Natural killer cell (primary cell): ENCODE data around the gene STUM. TPM values are rescaled to one million over a fixed set of nuclear protein-coding genes. Genes with fewer than 3 reads are reported as not detected.

ENCODE experiments used
- ATAC-seq, 3 donors: fragments of 150-1000 bp in 2 of 3; fragments of 200-7000 bp in 1 of 3; cut with Tn5 transposase; 1 replicate in 1 of 3; 2 replicates in 2 of 3; pipeline ENCODE4 v1.10.0; 2021; ENCODE audit warnings: mild to moderate bottlenecking in 2 of 3, moderate library complexity in 2 of 3
- DNase-seq, 2 donors: peaks; one replicate each; pipeline versions ENCODE4 v3.0.0 to v3.0.0-alpha.2; 2013 to 2021; ENCODE audit warnings: mixed read lengths in 1 of 2
- H3K27ac ChIP-seq: one replicate; pipeline ENCODE4 v1.5.1; 2013; ENCODE audit warnings: mild to moderate bottlenecking, low read length
- H3K27me3 ChIP-seq: one replicate; pipeline ENCODE4 v1.6.1; 2013; ENCODE audit warnings: low read length; ENCODE audit not compliant: control insufficient read depth, insufficient read depth
- H3K36me3 ChIP-seq: one replicate; pipeline ENCODE4 v1.6.1; 2013; ENCODE audit warnings: low read length; ENCODE audit not compliant: control insufficient read depth, insufficient read depth
- H3K4me1 ChIP-seq: one replicate; pipeline ENCODE4 v1.6.1; 2013; ENCODE audit warnings: low read length; ENCODE audit not compliant: control insufficient read depth, insufficient read depth
- H3K4me3 ChIP-seq: one replicate; pipeline ENCODE4 v1.5.1; 2013; ENCODE audit warnings: low read length
- H3K9me3 ChIP-seq: one replicate; pipeline ENCODE4 v1.6.1; 2013; ENCODE audit warnings: low read length; ENCODE audit not compliant: control insufficient read depth, insufficient read depth
- H3K27ac Mint-ChIP-seq, 2 donors: one replicate each; pipeline ENCODE4 v1.8.0; 2022; ENCODE audit warnings: mild to moderate bottlenecking in 2 of 2, mixed read lengths in 2 of 2, moderate library complexity in 1 of 2
- H3K27me3 Mint-ChIP-seq, 2 donors: one replicate each; pipeline ENCODE4 v1.8.0; 2022; ENCODE audit warnings: low read depth in 2 of 2, mixed read lengths in 2 of 2
- H3K36me3 Mint-ChIP-seq: one replicate; pipeline ENCODE4 v1.8.0; 2022; ENCODE audit warnings: mixed read lengths
- H3K4me1 Mint-ChIP-seq, 2 donors: one replicate each; pipeline ENCODE4 v1.8.0; 2022; ENCODE audit warnings: mixed read lengths in 2 of 2
- H3K4me3 Mint-ChIP-seq: one replicate; pipeline ENCODE4 v1.8.0; 2022; ENCODE audit warnings: mild to moderate bottlenecking, moderate library complexity, mixed read lengths
- H3K9me3 Mint-ChIP-seq, 2 donors: one replicate each; pipeline ENCODE4 v1.8.0; 2022; ENCODE audit warnings: mixed read lengths in 2 of 2
- WGBS: methylation state at CpG from one replicate; pipeline ENCODE4 v1.1.7; 2013; ENCODE audit warnings: missing lambda C conversion rate; ENCODE audit not compliant: insufficient coverage; 5-methylcytosine and 5-hydroxymethylcytosine counted together
- intact Hi-C: fragments of 100-400 bp; cut with micrococcal nuclease; formaldehyde crosslinking; loops from one replicate; pipeline ENCODE4 v1.14.2; 2022
- total RNA-seq, 4 donors: library from RNA; stranded (reverse); fragments of 120-200 nt in 1 of 4; gene quantifications; one replicate each; pipeline versions ENCODE4 v1.2.3 to v1.2.4, GENCODE V29; 2013 to 2022
- TF ChIP-seq, protein P1 (sequence below): fragments of 200-600 bp; IDR thresholded peaks from one replicate; pipeline ENCODE4 v1.8.0; 2022; ENCODE audit warnings: antibody characterized with exemption

The STUM gene
- total RNA-seq, 3 donors from 2014 or later (not counting 1 experiment from before 2014, with no cell fraction given), result not detected

GRCh38 chr1:226599636-226600238 is 51.2 kb downstream of the STUM start:
- H3K9me3 ChIP-seq, result no peaks in the 10 kb centered on the region
- H3K27me3 ChIP-seq, result no peaks in the 10 kb centered on the region
- TF ChIP-seq, protein P1, sequence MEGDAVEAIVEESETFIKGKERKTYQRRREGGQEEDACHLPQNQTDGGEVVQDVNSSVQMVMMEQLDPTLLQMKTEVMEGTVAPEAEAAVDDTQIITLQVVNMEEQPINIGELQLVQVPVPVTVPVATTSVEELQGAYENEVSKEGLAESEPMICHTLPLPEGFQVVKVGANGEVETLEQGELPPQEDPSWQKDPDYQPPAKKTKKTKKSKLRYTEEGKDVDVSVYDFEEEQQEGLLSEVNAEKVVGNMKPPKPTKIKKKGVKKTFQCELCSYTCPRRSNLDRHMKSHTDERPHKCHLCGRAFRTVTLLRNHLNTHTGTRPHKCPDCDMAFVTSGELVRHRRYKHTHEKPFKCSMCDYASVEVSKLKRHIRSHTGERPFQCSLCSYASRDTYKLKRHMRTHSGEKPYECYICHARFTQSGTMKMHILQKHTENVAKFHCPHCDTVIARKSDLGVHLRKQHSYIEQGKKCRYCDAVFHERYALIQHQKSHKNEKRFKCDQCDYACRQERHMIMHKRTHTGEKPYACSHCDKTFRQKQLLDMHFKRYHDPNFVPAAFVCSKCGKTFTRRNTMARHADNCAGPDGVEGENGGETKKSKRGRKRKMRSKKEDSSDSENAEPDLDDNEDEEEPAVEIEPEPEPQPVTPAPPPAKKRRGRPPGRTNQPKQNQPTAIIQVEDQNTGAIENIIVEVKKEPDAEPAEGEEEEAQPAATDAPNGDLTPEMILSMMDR, result no peak
- intact Hi-C loops, result no loop called here
- peaks cover 0 to 7% of the 10 kb centered on the region in 2 donors for H3K27me3 Mint-ChIP-seq
- no peak overlapping the region for H3K27ac Mint-ChIP-seq
- H3K36me3 ChIP-seq, result no peaks in the 10 kb centered on the region
- peaks cover 0 to 4% of the 10 kb centered on the region in 2 donors for H3K4me1 Mint-ChIP-seq
- no peaks in the 10 kb centered on the region for H3K36me3 Mint-ChIP-seq
- H3K27ac ChIP-seq, result no peak overlapping the region
- no peaks in the 10 kb centered on the region for H3K4me1 ChIP-seq
- no peak overlapping the region for H3K4me3 Mint-ChIP-seq
- H3K9me3 Mint-ChIP-seq, result no peaks in the 10 kb centered on the region
- DNase-seq (no peak), ATAC-seq (no peak)
- no peak overlapping the region for H3K4me3 ChIP-seq

GRCh38 chr1:226600254-226600653 is 51.7 kb downstream of the STUM start:
- TF ChIP-seq, protein P1, result no peak
- no peak overlapping the region for H3K27ac Mint-ChIP-seq
- no peaks in the 10 kb centered on the region for H3K4me1 ChIP-seq
- H3K27me3 Mint-ChIP-seq, result peaks cover 0 to 7% of the 10 kb centered on the region in 2 donors
- no peak overlapping the region for H3K27ac ChIP-seq
- no peak overlapping the region for H3K4me3 Mint-ChIP-seq
- 78% methylated on average over 4 of the region's 4 CpGs for WGBS
- DNase-seq (no peak), ATAC-seq (no peak)
- intact Hi-C loops, result no loop called here
- no peaks in the 10 kb centered on the region for H3K27me3 ChIP-seq
- H3K4me1 Mint-ChIP-seq, result peaks cover 0 to 4% of the 10 kb centered on the region in 2 donors
- no peak overlapping the region for H3K4me3 ChIP-seq
- H3K36me3 ChIP-seq, result no peaks in the 10 kb centered on the region
- no peaks in the 10 kb centered on the region for H3K9me3 Mint-ChIP-seq
- no peaks in the 10 kb centered on the region for H3K36me3 Mint-ChIP-seq
- H3K9me3 ChIP-seq, result no peaks in the 10 kb centered on the region

DNA sequence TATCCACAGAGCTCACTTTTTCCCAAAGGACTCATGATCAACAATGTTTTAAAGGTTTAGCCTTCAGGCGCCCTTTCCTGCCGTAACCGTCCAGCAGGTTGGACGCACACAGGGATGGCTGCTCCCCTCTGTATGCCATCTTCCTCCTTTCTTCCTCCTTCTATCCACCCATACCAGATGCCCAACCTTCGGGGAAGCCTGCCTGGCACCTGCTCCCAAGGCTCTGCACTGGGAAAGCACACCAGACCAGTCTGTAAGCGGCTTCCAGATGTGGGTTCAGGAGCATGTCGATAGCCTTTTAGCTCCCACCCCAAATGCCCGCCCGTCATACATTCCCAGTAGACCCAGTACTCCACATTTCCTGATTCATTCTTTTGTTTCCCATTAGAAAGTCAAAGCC is 52.9 kb downstream of the STUM start:
- no peaks in the 10 kb centered on the region for H3K4me1 ChIP-seq
- no peak for ATAC-seq
- WGBS, result 95% methylated on average over 9 of the region's 9 CpGs
- no peak overlapping the region for H3K4me3 ChIP-seq
- H3K27me3 Mint-ChIP-seq, result peaks cover 0 to 7% of the 10 kb centered on the region in 2 donors
- H3K27me3 ChIP-seq, result no peaks in the 10 kb centered on the region
- H3K9me3 Mint-ChIP-seq, result no peaks in the 10 kb centered on the region
- intact Hi-C loops, result no loop called here
- H3K36me3 Mint-ChIP-seq, result no peaks in the 10 kb centered on the region
- H3K4me1 Mint-ChIP-seq, result peaks cover 0 to 4% of the 10 kb centered on the region in 2 donors
- no peak overlapping the region for H3K27ac ChIP-seq
- H3K9me3 ChIP-seq, result no peaks in the 10 kb centered on the region
- no peak for DNase-seq
- no peaks in the 10 kb centered on the region for H3K36me3 ChIP-seq
- no peak overlapping the region for H3K4me3 Mint-ChIP-seq
- TF ChIP-seq, protein P1, result no peak
- no peak overlapping the region for H3K27ac Mint-ChIP-seq
